ENCODE measurements around the gene USP48.

USP48 gene

GRCh38 chr1:21667348-21668231 is 115.4 kb downstream of the USP48 start:
- no peak for DNase-seq (ENCODE audit: low read depth)

GRCh38 chr1:21666576-21667320 is 116.2 kb downstream of the USP48 start:
- no peak for DNase-seq (ENCODE audit: low read depth)

GRCh38 chr1:21665711-21666575 is 117.0 kb downstream of the USP48 start:
- peak; percentile 31 for DNase-seq (ENCODE audit: low read depth)

- no peak for DNase-seq (ENCODE audit: low read depth)
These were observed 118.0 kb downstream of the USP48 start for GRCh38 chr1:21664806-21665588.

- no peak for DNase-seq (ENCODE audit: low read depth)
These were observed 118.8 kb downstream of the USP48 start for GRCh38 chr1:21663951-21664805.

- no peak for DNase-seq (ENCODE audit: low read depth)
These were observed 119.5 kb downstream of the USP48 start for GRCh38 chr1:21663248-21663950.

GRCh38 chr1:21662426-21663247 is 120.3 kb downstream of the USP48 start:
- no peak for DNase-seq (ENCODE audit: low read depth)

GRCh38 chr1:21661886-21662285 is 121.1 kb downstream of the USP48 start:
- DNase-seq (ENCODE audit: low read depth): no peak

- DNase-seq (ENCODE audit: low read depth): no peak
These were observed 123.0 kb downstream of the USP48 start for GRCh38 chr1:21659924-21660326.

- DNase-seq (ENCODE audit: low read depth): peak; percentile 68
These were observed 123.6 kb downstream of the USP48 start for GRCh38 chr1:21659099-21659923.

GRCh38 chr1:21657456-21658190 is 125.3 kb downstream of the USP48 start:
- DNase-seq (ENCODE audit: low read depth): no peak

- peak; percentile 12 for DNase-seq (ENCODE audit: low read depth)
These were observed 127.2 kb downstream of the USP48 start for GRCh38 chr1:21655748-21656147.

- DNase-seq (ENCODE audit: low read depth): no peak
These were observed 127.7 kb downstream of the USP48 start for GRCh38 chr1:21655259-21655658.

GRCh38 chr1:21654209-21654608 is 128.7 kb downstream of the USP48 start:
- no peak for DNase-seq (ENCODE audit: low read depth)

- DNase-seq (ENCODE audit: low read depth): no peak
These were observed 129.2 kb downstream of the USP48 start for GRCh38 chr1:21653744-21654100.

GRCh38 chr1:21652937-21653743 is 129.8 kb downstream of the USP48 start:
- no peak for DNase-seq (ENCODE audit: low read depth)
